Activated CD4-positive, CD25-positive, alpha-beta regulatory T cell treated with anti-CD3 and anti-CD28 coated beads, Interleukin-2, amount 50 U/mL, for 24 hours (primary cell): Measurements from ENCODE around the gene KCTD19.
A peak's percentile ranks its signal among the peaks of the same experiment; 100 is the strongest.

Experiments used
- ATAC-seq, 2 donors: fragments of 150-1000 bp; cut with Tn5 transposase; one replicate each; pipeline ENCODE4 v1.10.0; 2021; ENCODE audit warnings: mild to moderate bottlenecking in 1 of 2, moderate library complexity in 1 of 2

Gene KCTD19

GRCh38 chr16:67312719-67313118 lies 13.8 kb downstream of the KCTD19 start:
- ATAC-seq, result no peak

- peak; percentile 98 to 99 for ATAC-seq
Measured at GRCh38 chr16:67311607-67312488, 14.7 kb downstream of the KCTD19 start.

GRCh38 chr16:67310561-67310960 lies 16.0 kb downstream of the KCTD19 start:
- ATAC-seq, result no peak

GRCh38 chr16:67305216-67306071 lies 21.1 kb downstream of the KCTD19 start:
- no peak for ATAC-seq

GRCh38 chr16:67304020-67304419 lies 22.5 kb downstream of the KCTD19 start:
- no peak for ATAC-seq

GRCh38 chr16:67302970-67303369 lies 23.6 kb downstream of the KCTD19 start:
- no peak for ATAC-seq

GRCh38 chr16:67302076-67302475 lies 24.5 kb downstream of the KCTD19 start:
- ATAC-seq, result no peak

GRCh38 chr16:67301080-67301782 lies 25.3 kb downstream of the KCTD19 start:
- ATAC-seq, result no peak

GRCh38 chr16:67299269-67299668 lies 27.3 kb downstream of the KCTD19 start:
- ATAC-seq, result no peak

- no peak for ATAC-seq
Measured at GRCh38 chr16:67298277-67298676, 28.3 kb downstream of the KCTD19 start.

GRCh38 chr16:67296420-67296819 lies 30.1 kb downstream of the KCTD19 start:
- ATAC-seq, result no peak

GRCh38 chr16:67294938-67295361 lies 31.6 kb downstream of the KCTD19 start:
- ATAC-seq, result no peak

- no peak for ATAC-seq
Measured at GRCh38 chr16:67294171-67294757, 32.3 kb downstream of the KCTD19 start.

GRCh38 chr16:67291461-67291860 lies 35.1 kb downstream of the KCTD19 start:
- ATAC-seq, result no peak

- ATAC-seq, result no peak
Measured at GRCh38 chr16:67287960-67288359, 38.6 kb downstream of the KCTD19 start.

GRCh38 chr16:67286441-67287235 lies 39.9 kb downstream of the KCTD19 start:
- no peak for ATAC-seq

- ATAC-seq, result peak in 1 of 2 donors; percentile 31
Measured at GRCh38 chr16:67284699-67285646, 41.6 kb downstream of the KCTD19 start.

GRCh38 chr16:67283826-67284555 lies 42.5 kb downstream of the KCTD19 start:
- ATAC-seq, result no peak

- no peak for ATAC-seq
Measured at GRCh38 chr16:67283039-67283825, 43.3 kb downstream of the KCTD19 start.
